Smooth muscle cell (in vitro differentiated cells): Measurements from ENCODE around the gene DDAH2. TPM values are rescaled to one million over a fixed set of nuclear protein-coding genes. Genes with fewer than 3 reads are reported as not detected.

ENCODE experiments used
- DNase-seq: peaks from one replicate; lab custom pipeline; 2025; ENCODE audit not compliant: unreplicated experiment; lab: John Stamatoyannopoulos, UW
- H2AFZ ChIP-seq: fragments of 200-600 bp; sonication (generic); 2 replicates; pipeline ENCODE4 v1.6.0; 2016; ENCODE audit warnings: antibody characterized with exemption, low read depth, mild to moderate bottlenecking
- H3F3A ChIP-seq: fragments of 200-600 bp; sonication (generic); 2 replicates; pipeline ENCODE4 v1.6.0; 2017; ENCODE audit warnings: antibody characterized with exemption, low read depth
- H3K27ac ChIP-seq: fragments of 200-600 bp; sonication (generic); 2 replicates; pipeline ENCODE4 v1.5.1; 2016; ENCODE audit warnings: low read depth, mild to moderate bottlenecking
- H3K27me3 ChIP-seq: fragments of 200-600 bp; sonication (generic); 2 replicates; pipeline ENCODE4 v1.6.1; 2016; ENCODE audit warnings: low read depth, mild to moderate bottlenecking
- H3K36me3 ChIP-seq: fragments of 200-600 bp; sonication (generic); 2 replicates; pipeline ENCODE4 v1.5.1; 2016; ENCODE audit warnings: low read depth
- H3K4me1 ChIP-seq: fragments of 200-600 bp; sonication (generic); 2 replicates; pipeline ENCODE4 v1.5.1; 2016; ENCODE audit warnings: low read depth
- H3K4me2 ChIP-seq: fragments of 200-600 bp; sonication (generic); 2 replicates; pipeline ENCODE4 v1.6.0; 2016; ENCODE audit warnings: mild to moderate bottlenecking
- H3K4me3 ChIP-seq: fragments of 200-600 bp; sonication (generic); 2 replicates; pipeline ENCODE4 v1.5.1; 2016; ENCODE audit warnings: mild to moderate bottlenecking
- H3K79me2 ChIP-seq: fragments of 200-600 bp; sonication (generic); 2 replicates; pipeline ENCODE4 v1.6.0; 2016; ENCODE audit warnings: low read depth, mild to moderate bottlenecking
- H3K9ac ChIP-seq: fragments of 200-600 bp; sonication (generic); 2 replicates; pipeline ENCODE4 v1.6.0; 2016; ENCODE audit warnings: low read depth
- H3K9me3 ChIP-seq: fragments of 200-600 bp; sonication (generic); replicated peaks from 2 replicates; pipeline ENCODE4 v1.5.1; 2016; ENCODE audit warnings: low read depth
- H4K20me1 ChIP-seq: fragments of 200-600 bp; sonication (generic); 2 replicates; pipeline ENCODE4 v1.6.0; 2016; ENCODE audit warnings: low read depth
- CTCF ChIP-seq: fragments of 200-600 bp; sonication (generic); IDR thresholded peaks from 2 replicates; pipeline ENCODE4 v1.5.1; 2017; ENCODE audit warnings: borderline replicate concordance, mild to moderate bottlenecking, antibody characterized with exemption; ENCODE audit not compliant: insufficient read depth, poor library complexity, severe bottlenecking
- WGBS: methylation state at CpG from one replicate; pipeline ENCODE4 v1.1.7; 2016; ENCODE audit warnings: low lambda C conversion rate; 5-methylcytosine and 5-hydroxymethylcytosine counted together
- polyA plus RNA-seq: library from polyadenylated mRNA; unstranded; fragments of >200 nt; fragmentation: Nextera tagmentation; extraction: Ambion mirVana; gene quantifications from 2 replicates; pipeline ENCODE4 v1.2.1, GENCODE V29; 2016
- total RNA-seq: library from RNA; depleted of rRNA; stranded (reverse); fragments of >200 nt; gene quantifications from 2 replicates; pipeline ENCODE4 v1.2.3, GENCODE V29; 2014

DDAH2 gene
- total and polyA plus RNA-seq, 2 experiments from 2014 or later = 104 to 134 TPM

GRCh38 chr6:31736768-31737314 is 7.7 kb upstream of the DDAH2 start:
- Histone ChIP-seq H3K4me2 (peak overlapping the region; percentile 100), H3K4me1 (peaks cover 45% of the 10 kb centered on the region), H3K27me3 (no peaks in the 10 kb centered on the region), H3K27ac (peak overlapping the region; percentile 84), H3F3A (peaks cover 46% of the 10 kb centered on the region), H3K79me2 (peaks cover 47% of the 10 kb centered on the region), H3K4me3 (peak overlapping the region; percentile 99), H3K9me3 (no peaks in the 10 kb centered on the region), H4K20me1 (peaks cover 32% of the 10 kb centered on the region), H3K36me3 (no peaks in the 10 kb centered on the region), H3K9ac (peak overlapping the region; percentile 89), H2AFZ (peak overlapping the region; percentile 68)
- 48% methylated on average over 10 of the region's 10 CpGs for WGBS
- TF ChIP-seq CTCF = no peak
- no peak for DNase-seq

GRCh38 chr6:31736021-31736767 is 7.1 kb upstream of the DDAH2 start, which contains the start of gene CLIC1:
TSS of gene CLIC1 (minus strand) at chr6:31736530. CDS start at chr6:31736300, 230 bp downstream.
- TF ChIP-seq CTCF = no peak
- WGBS = 1% methylated on average over 13 of the region's 24 CpGs
- H3K79me2 ChIP-seq = peaks cover 47% of the 10 kb centered on the region

GRCh38 chr6:31734821-31735406 is 5.8 kb upstream of the DDAH2 start:
- Histone ChIP-seq H3K79me2 (peaks cover 47% of the 10 kb centered on the region), H3K27ac (peak overlapping the region; percentile 84), H3K9me3 (no peaks in the 10 kb centered on the region), H4K20me1 (peaks cover 45% of the 10 kb centered on the region), H3K4me2 (peak overlapping the region; percentile 100), H3K4me1 (peaks cover 44% of the 10 kb centered on the region), H3K9ac (peak overlapping the region; percentile 89), H3K27me3 (no peaks in the 10 kb centered on the region), H3K36me3 (no peaks in the 10 kb centered on the region), H2AFZ (no peak overlapping the region), H3K4me3 (peak overlapping the region; percentile 99), H3F3A (peaks cover 60% of the 10 kb centered on the region)
- WGBS = 1% methylated on average over 16 of the region's 18 CpGs
- DNase-seq = no peak
- TF ChIP-seq CTCF = no peak

More at GRCh38 chr6:31736021-31736767, 7.1 kb upstream of the DDAH2 start, which contains the start of gene CLIC1:
- H3K36me3 ChIP-seq = no peaks in the 10 kb centered on the region
- peaks cover 45% of the 10 kb centered on the region for H3K4me1 ChIP-seq
- H3K9me3 ChIP-seq = no peaks in the 10 kb centered on the region
- peak within 1 kb of the TSS; percentile 99 for H3K4me3 ChIP-seq
- peaks cover 38% of the 10 kb centered on the region for H4K20me1 ChIP-seq
- peak within 1 kb of the TSS; percentile 100 for H3K4me2 ChIP-seq
- H3K9ac ChIP-seq = peak within 1 kb of the TSS; percentile 89
- peak; percentile 59 for DNase-seq
- H2AFZ ChIP-seq = peak within 1 kb of the TSS; percentile 68
- peaks cover 53% of the 10 kb centered on the region for H3F3A ChIP-seq
- peak within 1 kb of the TSS; percentile 84 for H3K27ac ChIP-seq
- no peaks in the 10 kb centered on the region for H3K27me3 ChIP-seq
